Breast epithelium (tissue), 4 donors: ENCODE data around the gene PCNX2. TPM values are rescaled to one million over a fixed set of nuclear protein-coding genes. Genes with fewer than 3 reads are reported as not detected.

Experiments used
- DNase-seq, 2 donors: peaks; one replicate each; pipeline ENCODE4 v3.0.0-alpha.2; 2019; ENCODE audit warnings: low spot score in 2 of 2
- H3K27ac ChIP-seq, 2 donors: fragments of 200-600 bp; sonication (generic) in 1 of 2; one replicate each; pipeline ENCODE4 v1.5.1; 2016 to 2019; ENCODE audit warnings: mild to moderate bottlenecking in 1 of 2
- H3K27me3 ChIP-seq, 2 donors: fragments of 200-600 bp; sonication (generic) in 1 of 2; one replicate each; pipeline versions ENCODE4 v1.5.1 to v1.6.0; 2017 to 2019; ENCODE audit warnings: control low read depth in 1 of 2, mild to moderate bottlenecking in 1 of 2
- H3K36me3 ChIP-seq: fragments of 200-600 bp; one replicate; pipeline ENCODE4 v1.5.1; 2019
- H3K4me1 ChIP-seq, 2 donors: fragments of 200-600 bp; sonication (generic); one replicate each; pipeline ENCODE4 v1.5.1; 2016 to 2019; ENCODE audit warnings: control low read depth in 1 of 2
- H3K4me3 ChIP-seq, 3 donors: fragments of 200-600 bp; sonication (generic); 1 replicate in 2 of 3; 2 replicates in 1 of 3; pipeline ENCODE4 v1.5.1; 2016 to 2019; ENCODE audit warnings: mild to moderate bottlenecking in 3 of 3, moderate library complexity in 2 of 3
- H3K9me3 ChIP-seq, 2 donors: fragments of 200-600 bp; sonication (generic) in 1 of 2; one replicate each; pipeline ENCODE4 v1.5.1; 2016 to 2019; ENCODE audit warnings: control low read depth in 1 of 2
- CTCF ChIP-seq, 3 donors: fragments of 450-650 bp; IDR thresholded peaks; one replicate each; pipeline ENCODE4 v1.5.1; 2016 to 2017; ENCODE audit warnings: antibody characterized with exemption in 3 of 3, mild to moderate bottlenecking in 3 of 3, moderate library complexity in 3 of 3
- POLR2A ChIP-seq: fragments of 450-650 bp; IDR thresholded peaks from one replicate; pipeline ENCODE4 v1.6.1; 2016; ENCODE audit warnings: antibody characterized with exemption, mild to moderate bottlenecking, moderate library complexity
- POLR2AphosphoS5 ChIP-seq, 3 donors: sonication (generic); formaldehyde crosslinking; IDR thresholded peaks; one replicate each; pipeline ENCODE4 v1.6.1; 2017; ENCODE audit warnings: antibody characterized with exemption in 3 of 3
- intact Hi-C: fragments of 100-400 bp; cut with DNase I; formaldehyde crosslinking; loops from one replicate; pipeline ENCODE4 v1.15.1; 2023; ENCODE audit warnings: low total_unique reads
- total RNA-seq, 3 donors: library from RNA; depleted of rRNA; stranded (reverse); fragments of >200 nt; gene quantifications; one replicate each; pipeline ENCODE4 v1.1.0, GENCODE V29; 2016

The PCNX2 gene
- total RNA-seq, 3 donors from 2014 or later, result 18.7 to 32.6 (median 26.2) TPM

- no peak for DNase-seq
- Histone ChIP-seq H3K27ac (no peak overlapping the region), H3K27me3 (no peaks in the 10 kb centered on the region), H3K4me3 (no peak overlapping the region), H3K36me3 (no peaks in the 10 kb centered on the region), H3K4me1 (no peaks in the 10 kb centered on the region), H3K9me3 (no peaks in the 10 kb centered on the region)
- intact Hi-C loops, result no loop called here
- TF ChIP-seq POLR2A (no peak), POLR2AphosphoS5 (IDR thresholded peaks at IDR 0.05) (no peak), CTCF (IDR thresholded peaks at IDR 0.05) (no peak)
These were observed 200.8 kb downstream of the PCNX2 start for GRCh38 chr1:233094691-233095090.

- Histone ChIP-seq H3K27ac (no peak overlapping the region), H3K9me3 (no peaks in the 10 kb centered on the region), H3K27me3 (no peaks in the 10 kb centered on the region), H3K36me3 (no peaks in the 10 kb centered on the region), H3K4me1 (no peaks in the 10 kb centered on the region), H3K4me3 (no peak overlapping the region)
- DNase-seq, result no peak
- no peak for TF ChIP-seq POLR2A
- intact Hi-C loops, result no loop called here
These were observed 201.3 kb downstream of the PCNX2 start for GRCh38 chr1:233094269-233094668.

GRCh38 chr1:233090746-233091494 lies 204.6 kb downstream of the PCNX2 start:
- no peaks in the 10 kb centered on the region for H3K36me3 ChIP-seq
- H3K9me3 ChIP-seq, result no peaks in the 10 kb centered on the region
- no peak for TF ChIP-seq POLR2AphosphoS5 (IDR thresholded peaks at IDR 0.05)
- no peak for TF ChIP-seq CTCF (IDR thresholded peaks at IDR 0.05)
- TF ChIP-seq POLR2A, result no peak
- intact Hi-C loops, result no loop called here
- H3K4me1 ChIP-seq, result no peaks in the 10 kb centered on the region
- H3K4me3 ChIP-seq, result no peak overlapping the region
- no peaks in the 10 kb centered on the region for H3K27me3 ChIP-seq
- H3K27ac ChIP-seq, result no peak overlapping the region
- no peak for DNase-seq

GRCh38 chr1:233089251-233089650 lies 206.3 kb downstream of the PCNX2 start:
- Histone ChIP-seq H3K9me3 (no peaks in the 10 kb centered on the region), H3K36me3 (no peaks in the 10 kb centered on the region), H3K27me3 (no peaks in the 10 kb centered on the region), H3K4me3 (no peak overlapping the region), H3K4me1 (no peaks in the 10 kb centered on the region), H3K27ac (no peak overlapping the region)
- intact Hi-C loops, result no loop called here
- no peak for DNase-seq
- TF ChIP-seq POLR2AphosphoS5 (IDR thresholded peaks at IDR 0.05) (no peak), CTCF (IDR thresholded peaks at IDR 0.05) (no peak), POLR2A (no peak)

GRCh38 chr1:233088613-233089012 lies 206.9 kb downstream of the PCNX2 start:
- no peak for TF ChIP-seq POLR2A
- TF ChIP-seq CTCF (IDR thresholded peaks at IDR 0.05), result no peak
- no peak for TF ChIP-seq POLR2AphosphoS5 (IDR thresholded peaks at IDR 0.05)
- Histone ChIP-seq H3K9me3 (no peaks in the 10 kb centered on the region), H3K36me3 (no peaks in the 10 kb centered on the region), H3K27me3 (no peaks in the 10 kb centered on the region), H3K4me3 (no peak overlapping the region), H3K27ac (no peak overlapping the region), H3K4me1 (no peaks in the 10 kb centered on the region)
- intact Hi-C loops, result no loop called here
- no peak for DNase-seq
